ENCODE data around the gene GUCY2F.

GRCh38 chrX:109464231-109464630 lies 17.7 kb downstream of the GUCY2F start:
- TF ChIP-seq, protein P1, sequence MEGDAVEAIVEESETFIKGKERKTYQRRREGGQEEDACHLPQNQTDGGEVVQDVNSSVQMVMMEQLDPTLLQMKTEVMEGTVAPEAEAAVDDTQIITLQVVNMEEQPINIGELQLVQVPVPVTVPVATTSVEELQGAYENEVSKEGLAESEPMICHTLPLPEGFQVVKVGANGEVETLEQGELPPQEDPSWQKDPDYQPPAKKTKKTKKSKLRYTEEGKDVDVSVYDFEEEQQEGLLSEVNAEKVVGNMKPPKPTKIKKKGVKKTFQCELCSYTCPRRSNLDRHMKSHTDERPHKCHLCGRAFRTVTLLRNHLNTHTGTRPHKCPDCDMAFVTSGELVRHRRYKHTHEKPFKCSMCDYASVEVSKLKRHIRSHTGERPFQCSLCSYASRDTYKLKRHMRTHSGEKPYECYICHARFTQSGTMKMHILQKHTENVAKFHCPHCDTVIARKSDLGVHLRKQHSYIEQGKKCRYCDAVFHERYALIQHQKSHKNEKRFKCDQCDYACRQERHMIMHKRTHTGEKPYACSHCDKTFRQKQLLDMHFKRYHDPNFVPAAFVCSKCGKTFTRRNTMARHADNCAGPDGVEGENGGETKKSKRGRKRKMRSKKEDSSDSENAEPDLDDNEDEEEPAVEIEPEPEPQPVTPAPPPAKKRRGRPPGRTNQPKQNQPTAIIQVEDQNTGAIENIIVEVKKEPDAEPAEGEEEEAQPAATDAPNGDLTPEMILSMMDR (IDR thresholded peaks at IDR 0.05): no peak
- no peak for TF ChIP-seq POLR2A (IDR thresholded peaks at IDR 0.05)
